CD4-positive, alpha-beta T cell treated with Interferon alpha-2 for 1 hour (primary cell): ENCODE results near the gene B3GAT2.

ENCODE experiments used
- DNase-seq, 2 donors: peaks; one replicate each; pipeline ENCODE4 v3.0.0-alpha.2; 2020 to 2022

The B3GAT2 gene

DNA sequence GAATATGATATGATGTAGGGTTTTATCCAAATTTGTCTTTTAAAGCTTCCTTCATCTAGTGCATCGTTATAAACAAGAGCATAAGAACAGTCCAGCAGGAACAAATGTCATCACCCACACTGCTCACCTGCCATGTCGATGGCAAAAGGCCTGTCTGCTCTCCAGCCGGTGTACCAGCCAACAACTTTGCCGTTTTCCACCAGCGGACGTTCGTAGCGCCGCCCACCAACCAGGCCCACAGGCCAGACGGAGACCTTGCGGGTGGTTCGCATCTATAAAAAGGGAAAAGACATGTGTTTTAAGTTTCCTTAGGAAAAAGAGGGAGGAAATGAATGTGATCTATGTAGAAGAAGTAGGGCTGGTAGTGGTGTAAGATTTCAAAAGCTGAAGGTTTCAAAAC, 62.9 kb downstream of the B3GAT2 start:
- no peak for DNase-seq

DNA sequence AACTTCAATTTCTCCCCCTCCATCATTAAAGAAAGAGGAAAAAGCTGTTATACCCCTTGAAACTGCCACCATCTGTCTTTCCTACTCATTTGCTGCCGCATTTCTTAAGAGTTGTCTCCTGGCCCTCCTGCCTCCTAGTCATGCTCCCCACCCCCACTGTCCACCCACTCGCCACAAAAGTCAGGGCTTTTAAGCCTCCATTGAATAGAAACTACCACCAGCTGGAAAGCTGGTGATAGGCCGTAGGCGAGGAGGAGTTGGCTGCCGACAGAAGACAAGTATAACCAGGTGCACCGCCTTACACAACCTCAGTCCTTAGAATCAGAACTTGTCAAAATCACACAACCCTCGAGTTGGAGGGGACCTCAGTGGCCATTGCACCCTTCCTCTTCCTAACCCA, 67.6 kb downstream of the B3GAT2 start:
- no peak for DNase-seq

DNA sequence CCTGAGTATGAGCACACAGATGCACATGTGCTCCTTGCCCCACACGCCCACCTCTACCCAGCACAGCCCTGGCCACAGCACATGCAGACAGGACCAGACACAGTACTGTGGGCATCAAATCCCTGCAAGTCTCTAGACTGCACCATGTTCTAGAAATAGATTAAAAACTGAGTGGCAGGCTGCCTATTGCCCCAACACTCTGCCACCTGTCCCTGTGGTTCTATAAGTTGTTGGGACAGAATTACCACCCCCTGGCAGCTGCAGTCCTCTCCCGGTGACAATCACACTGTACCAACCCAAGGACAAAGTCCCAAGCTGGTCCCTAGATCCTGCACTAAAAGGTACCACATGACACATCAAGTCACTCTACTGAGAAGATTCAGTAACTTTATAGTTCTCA, 70.2 kb downstream of the B3GAT2 start:
- no peak for DNase-seq

- no peak for DNase-seq
Measured at GRCh38 chr6:70886071-70886470, 70.8 kb downstream of the B3GAT2 start.

- peak; percentile 41 to 67 for DNase-seq
Measured at GRCh38 chr6:70884074-70884983, 72.5 kb downstream of the B3GAT2 start.

- no peak for DNase-seq
Measured at GRCh38 chr6:70879496-70879895, 77.4 kb downstream of the B3GAT2 start.

DNA sequence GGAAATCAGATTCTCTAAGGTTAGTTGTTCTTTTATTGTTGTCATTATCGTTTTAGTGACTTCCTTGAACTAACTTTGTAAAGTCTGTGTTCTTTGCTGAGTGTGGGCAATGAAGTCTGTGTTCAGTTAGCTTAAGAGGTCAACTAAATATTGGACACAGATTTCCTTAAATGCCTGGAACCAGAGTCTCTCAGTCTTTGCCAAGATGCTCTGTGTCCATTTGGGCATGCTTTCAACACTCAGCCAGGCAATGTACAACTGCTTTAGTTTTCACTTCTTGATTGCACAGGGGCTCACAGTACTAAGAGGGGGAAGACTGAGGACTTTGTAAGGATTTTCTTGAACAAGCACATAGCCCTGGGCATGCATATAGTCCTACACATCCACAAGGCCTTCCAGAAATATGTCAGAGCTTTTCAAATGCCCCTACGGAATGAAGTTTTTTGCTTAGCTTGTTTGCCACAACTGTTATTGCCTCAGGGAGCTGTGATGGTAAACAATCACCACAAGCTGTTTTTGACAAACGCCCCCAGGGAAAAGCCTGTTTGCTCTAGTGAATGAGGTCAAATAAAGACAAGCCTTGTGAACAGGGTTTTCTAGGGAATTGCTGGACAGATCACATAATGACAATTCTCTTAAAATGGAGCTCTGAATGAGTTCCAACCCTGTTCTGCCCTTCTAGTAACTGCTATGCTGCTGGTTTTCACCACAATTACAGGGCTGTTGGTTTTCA, 82.5 kb downstream of the B3GAT2 start:
- DNase-seq, result no peak

DNA sequence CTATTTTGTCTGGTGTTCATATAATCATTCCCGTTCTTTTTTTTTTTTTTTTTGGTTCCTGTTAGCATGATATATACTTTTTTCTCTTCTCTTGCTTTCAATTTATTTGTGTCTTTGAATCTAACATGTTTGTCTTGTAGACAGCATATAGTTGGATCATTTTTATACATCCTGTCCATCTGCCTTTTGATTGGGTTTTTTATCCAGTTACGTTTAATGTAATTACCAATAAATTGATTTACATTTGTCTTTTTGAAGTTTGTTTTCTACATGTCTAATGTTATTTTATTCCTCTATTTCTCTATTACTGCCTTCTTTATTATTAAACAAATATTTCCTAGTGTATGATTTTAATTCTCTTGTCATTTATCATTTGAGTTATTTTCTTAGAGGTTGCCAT, 84.4 kb downstream of the B3GAT2 start:
- no peak for DNase-seq

GRCh38 chr6:70864401-70864800, 92.5 kb downstream of the B3GAT2 start:
- no peak for DNase-seq

GRCh38 chr6:70863343-70863742, 93.5 kb downstream of the B3GAT2 start:
- DNase-seq, result no peak

- DNase-seq, result no peak
Measured at GRCh38 chr6:70860920-70861319, 95.9 kb downstream of the B3GAT2 start.

GRCh38 chr6:70860045-70860444, 96.8 kb downstream of the B3GAT2 start:
- no peak for DNase-seq

DNA sequence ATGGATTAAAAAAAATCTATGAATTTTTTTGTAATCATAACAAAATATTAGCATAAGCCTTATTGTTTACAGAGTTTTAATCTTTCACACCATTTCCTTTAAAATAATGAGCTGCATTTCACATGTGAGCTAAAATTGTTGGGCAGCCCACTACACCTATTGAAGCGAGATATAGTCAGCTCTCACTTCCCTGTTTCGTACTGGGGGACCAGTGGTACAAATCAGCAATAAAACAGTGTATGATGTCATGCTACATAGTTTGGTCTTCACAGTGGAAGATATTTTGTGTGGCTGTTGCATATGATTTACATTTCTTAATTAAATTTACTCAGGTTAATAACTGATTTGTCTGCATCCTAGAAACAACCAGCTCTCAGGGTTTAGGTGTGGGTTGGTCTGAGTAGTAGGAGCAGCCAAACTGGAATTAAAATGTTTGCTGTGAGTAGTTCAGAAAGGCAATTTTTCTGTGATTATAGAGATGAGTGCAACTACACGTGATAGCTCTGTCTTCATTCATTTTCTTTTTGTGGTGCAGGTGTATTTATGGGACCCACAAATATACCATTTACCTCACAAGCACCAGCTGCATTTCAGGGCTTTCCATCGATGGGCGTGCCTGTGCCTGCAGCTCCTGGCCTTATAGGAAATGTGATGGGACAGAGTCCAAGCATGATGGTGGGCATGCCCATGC, 99.3 kb downstream of the B3GAT2 start:
- no peak for DNase-seq

DNA sequence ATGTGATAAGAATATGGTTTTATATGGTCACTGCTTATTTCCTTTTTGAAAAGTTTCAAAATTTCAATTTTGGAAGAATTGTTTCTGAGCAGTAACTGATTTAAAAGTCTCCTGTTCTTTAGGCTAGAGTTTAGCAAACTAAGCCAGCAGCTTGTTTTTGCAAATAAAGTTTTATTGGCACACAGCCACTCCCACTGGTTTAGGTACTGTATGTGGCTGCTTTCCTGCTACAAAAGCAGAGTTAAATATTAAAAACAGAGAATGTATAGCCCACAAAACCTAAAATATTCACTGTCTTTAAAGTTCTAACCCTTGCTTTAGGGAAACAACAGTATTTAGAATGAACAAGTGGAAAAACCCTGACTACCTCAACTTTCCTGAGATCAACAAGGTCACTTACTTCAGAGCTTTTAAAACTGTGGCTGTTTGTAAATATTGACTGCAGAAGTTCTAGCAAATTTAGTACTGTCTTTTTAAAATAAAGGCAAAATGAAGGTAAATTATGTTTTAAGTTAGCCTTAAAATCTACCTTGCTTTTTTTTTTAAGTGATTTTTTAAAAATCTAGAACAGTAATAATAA, 104.1 kb downstream of the B3GAT2 start:
- no peak for DNase-seq

DNA sequence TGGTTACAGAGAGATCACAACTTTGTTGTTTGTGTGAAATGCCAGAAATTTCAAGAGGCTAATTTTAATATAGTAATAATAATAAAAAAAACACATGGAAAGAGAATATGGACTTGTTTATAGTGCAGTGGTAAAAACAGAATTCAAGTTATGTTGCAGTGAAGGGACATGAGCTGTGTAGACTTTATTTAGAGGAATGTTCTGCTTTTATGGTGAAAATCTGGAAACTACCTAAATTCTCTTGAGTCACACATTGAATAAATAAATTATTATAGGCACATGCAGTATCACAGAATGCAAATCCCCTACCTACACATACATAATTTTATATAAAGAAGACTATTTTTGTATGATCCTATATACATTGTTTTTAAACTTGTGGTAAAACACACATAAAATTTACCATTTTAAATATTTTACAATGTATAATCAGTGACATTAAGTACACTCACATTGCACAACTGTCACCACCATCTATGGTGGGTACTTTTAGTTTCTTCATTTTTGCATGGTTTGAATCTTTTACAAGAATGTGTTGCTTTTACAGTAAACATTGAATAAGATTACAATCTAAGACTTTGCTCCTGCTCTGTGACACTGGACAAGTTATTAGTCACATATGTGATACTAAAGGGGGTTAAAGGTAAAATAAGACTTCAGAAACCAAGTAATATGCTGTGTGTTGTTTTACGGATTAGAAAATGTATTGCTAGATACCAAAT, 107.4 kb downstream of the B3GAT2 start:
- no peak for DNase-seq

GRCh38 chr6:70847106-70848084, 109.5 kb downstream of the B3GAT2 start:
- DNase-seq, result no peak

DNA sequence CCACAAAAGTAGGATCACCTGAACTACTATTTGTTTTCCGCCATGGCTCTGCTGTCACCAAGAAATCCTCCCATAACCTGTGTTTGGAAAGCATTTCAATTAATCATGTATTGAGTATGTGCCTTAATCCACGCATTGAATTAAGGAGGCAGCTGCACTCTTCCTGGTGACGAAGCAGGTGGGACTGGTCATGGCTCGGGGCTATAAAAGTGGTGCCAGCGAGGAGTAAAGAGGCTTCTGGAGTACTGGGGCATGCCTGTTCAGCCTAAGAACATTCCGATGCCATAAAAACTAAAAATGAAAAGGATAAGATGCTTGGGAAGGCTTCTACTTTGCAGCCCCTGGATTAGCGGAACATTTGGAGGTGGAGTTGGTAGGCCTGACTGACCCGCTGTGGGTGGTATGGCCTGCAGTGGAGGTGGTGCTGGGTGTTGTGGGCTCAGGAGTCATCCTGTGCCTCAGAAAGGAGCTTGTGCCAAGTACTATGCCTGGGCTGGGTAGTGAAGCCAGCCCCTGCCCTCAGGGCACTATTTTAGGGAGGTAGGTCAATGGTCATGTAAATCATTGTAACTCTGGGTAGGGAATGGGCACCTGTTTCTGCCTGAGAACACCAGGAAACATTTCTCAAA, 110.5 kb downstream of the B3GAT2 start:
- no peak for DNase-seq

GRCh38 chr6:70844301-70844700, 112.6 kb downstream of the B3GAT2 start:
- no peak for DNase-seq

DNA sequence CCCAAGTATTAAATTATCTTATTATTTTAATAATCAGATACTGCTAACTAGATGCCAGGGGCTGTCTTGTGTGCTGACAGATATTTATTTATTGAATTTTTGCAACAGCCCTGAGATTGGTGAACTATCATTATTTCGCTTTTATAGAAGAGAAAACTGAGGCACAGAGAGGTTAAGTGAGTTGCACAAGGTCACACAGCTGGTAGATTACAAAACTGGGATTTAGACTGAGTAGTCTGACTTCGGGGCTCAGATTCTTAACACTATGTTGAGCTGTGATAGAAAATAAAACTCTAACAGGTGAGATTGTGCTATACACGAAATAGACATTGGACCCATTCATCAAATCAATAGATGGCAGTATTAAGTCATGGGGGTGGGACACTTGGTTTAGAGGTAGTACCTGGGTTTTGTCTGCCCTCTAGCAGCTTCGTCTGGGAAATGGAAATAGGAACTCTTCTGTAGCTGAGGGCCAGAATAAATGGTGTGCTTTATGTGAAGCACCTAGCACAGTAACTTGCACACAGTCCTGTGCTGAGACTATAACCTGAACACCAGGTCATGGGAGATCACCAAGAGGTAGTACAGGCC, 113.4 kb downstream of the B3GAT2 start:
- no peak for DNase-seq

DNA sequence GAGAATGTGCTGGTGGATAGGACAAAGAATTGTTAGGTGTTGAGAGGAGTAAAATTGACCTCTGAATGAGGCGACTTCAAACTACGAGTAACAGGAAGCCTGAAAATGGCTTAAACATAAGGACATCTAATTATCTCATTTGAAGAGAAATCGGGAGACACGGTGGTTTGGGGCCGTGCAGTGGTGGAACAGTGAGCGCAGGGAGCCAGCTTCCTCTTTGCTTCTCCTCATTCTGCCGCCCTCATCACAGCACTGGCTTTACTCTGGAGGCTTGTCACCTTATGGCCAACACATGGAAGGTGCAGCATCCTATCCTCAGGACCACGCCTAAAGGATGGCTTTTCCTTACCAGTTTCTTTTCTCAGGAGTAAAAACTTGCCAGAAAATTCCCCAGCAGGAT, 114.3 kb downstream of the B3GAT2 start:
- DNase-seq, result no peak
